PC-9 (cell line): ENCODE results near the gene HCN1.

ENCODE experiments used
- CTCF ChIP-seq: fragments of 200-600 bp; sonication (generic); conservative IDR thresholded peaks from 2 replicates; pipeline ENCODE4 v1.6.1; 2017; ENCODE audit warnings: mixed run types, antibody characterized with exemption, mild to moderate bottlenecking, moderate library complexity
- EZH2 ChIP-seq: fragments of 200-600 bp; sonication (generic); IDR thresholded peaks from 2 replicates; pipeline ENCODE4 v1.8.0; 2017; ENCODE audit warnings: antibody characterized with exemption, low read depth

GRCh38 chr5:45271626-45272025 is 424.6 kb downstream of the HCN1 start:
- no peak for TF ChIP-seq EZH2
- TF ChIP-seq CTCF, result no peak
